GM18499 (cell line): ENCODE data around the gene ZFAND6.
"Not testable (repeated sequence)": the region's sequence is repeated elsewhere in the genome, so short reads cannot be mapped to it uniquely, and the experiment has no call there.

Experiments
- ATAC-seq: cut with Tn5 transposase; IDR thresholded peaks from one replicate; pipeline ENCODE4 v1.9.1; 2021; ENCODE audit warnings: moderate number of reproducible peaks; ENCODE audit not compliant: insufficient read depth, unreplicated experiment

The ZFAND6 gene

DNA sequence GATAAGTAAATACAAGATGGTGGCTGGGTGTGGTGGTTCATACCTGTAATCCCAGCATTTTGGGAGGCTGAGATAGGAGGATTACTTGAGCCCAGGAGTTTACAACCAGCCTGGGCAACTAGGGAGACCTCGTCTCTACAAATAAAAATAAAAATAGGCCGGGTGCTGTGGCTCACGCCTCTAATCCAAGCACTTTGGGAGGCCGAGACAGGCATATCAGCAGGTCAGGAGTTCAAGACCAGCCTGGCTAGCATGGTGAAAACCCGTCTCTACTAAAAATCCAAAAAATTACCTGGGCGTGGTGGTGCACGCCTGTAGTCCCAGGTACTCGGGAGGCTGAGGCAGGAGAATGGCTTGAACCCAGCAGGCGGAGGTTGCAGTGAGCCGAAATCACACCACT, 14.3 kb upstream of the ZFAND6 start:
- ATAC-seq, result not testable (repeated sequence)

DNA sequence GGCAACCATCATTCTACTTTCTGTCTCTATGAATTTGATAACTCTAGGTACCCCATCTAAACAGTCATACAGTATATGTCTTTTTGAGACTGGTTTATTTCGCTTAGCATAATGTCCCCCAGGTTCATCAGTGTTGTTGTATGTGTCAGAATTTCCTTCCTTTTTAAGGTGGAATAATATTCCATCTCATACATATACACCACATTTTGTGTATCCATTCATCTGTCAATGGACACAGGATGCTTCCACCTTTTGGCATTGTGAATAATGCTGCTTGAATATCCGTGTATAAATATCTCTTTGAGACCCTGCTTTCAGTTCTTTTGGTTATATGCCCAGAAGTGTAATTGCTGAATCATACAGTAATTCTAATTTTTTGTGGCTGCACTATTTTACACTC, 10.4 kb upstream of the ZFAND6 start:
- ATAC-seq, result no peak

DNA sequence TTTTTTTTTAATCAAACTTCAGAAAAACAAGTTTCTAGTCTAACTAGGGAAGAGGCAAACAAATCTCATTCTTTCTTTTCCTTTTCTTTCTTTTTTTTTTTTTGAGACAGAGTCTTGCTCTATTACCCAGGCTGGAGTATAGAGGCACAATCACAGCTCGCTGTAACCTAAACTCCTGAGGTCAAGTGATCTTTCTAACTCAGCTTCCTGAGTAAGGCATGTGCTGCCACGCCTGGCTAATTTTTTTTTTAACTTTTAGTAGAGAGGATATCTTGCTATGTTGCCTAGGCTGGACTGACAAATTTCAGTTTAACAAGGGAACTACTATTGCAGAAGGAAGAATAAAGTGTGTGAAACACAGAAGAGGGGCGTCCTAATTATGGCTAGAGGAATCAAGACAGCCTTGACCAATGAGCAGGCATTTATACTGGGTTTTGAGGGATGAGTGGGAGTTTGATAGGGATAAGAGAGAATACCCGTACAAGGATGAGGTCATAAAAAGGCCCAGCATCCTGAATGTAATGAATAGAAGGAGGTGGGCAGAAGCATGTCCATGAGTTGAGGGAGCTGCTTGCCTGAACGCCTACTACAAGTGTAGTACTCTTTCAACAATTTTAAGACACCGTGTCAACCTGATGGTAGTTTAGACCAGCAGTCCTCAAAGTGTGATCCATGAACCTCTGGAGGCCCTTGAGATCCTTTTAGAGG, 6.7 kb upstream of the ZFAND6 start:
- ATAC-seq, result no peak

DNA sequence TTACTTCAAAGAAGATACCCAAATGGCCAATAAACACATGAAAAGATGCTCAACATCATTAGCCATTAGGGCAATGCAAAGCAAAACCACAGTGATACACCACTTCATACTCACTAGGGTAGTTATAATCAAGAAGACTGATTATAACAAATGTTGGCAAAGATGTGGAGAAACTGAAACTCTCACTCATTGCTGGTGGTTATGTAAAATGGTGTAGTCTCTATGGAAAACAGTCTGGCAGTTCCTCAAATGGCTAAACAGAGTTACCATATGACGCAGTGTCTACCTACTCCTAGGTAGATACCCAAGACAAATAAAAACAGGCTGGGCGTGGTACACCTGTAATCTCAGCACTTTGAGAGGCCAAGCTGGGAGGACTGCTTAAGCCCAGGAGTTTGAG, 3.5 kb upstream of the ZFAND6 start:
- no peak for ATAC-seq

DNA sequence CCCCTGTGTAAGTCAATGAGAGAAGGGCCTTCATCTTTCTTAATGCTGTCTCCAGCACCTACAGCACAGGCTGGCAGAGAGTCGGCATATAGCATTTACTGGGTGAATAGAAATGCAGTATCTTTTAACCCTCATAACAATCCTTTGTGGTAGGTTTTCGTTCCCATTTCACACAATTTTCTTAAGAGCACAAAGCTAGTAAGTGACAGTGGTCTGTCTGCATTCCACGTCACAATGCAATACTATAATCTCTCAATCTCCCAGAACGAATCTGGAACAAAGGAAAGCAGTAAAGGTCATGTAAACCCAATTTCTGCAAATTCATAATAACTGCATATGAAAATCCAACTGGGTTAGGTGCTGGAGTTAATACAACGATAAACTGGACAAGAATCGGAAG, 1.4 kb upstream of the ZFAND6 start:
- no peak for ATAC-seq

DNA sequence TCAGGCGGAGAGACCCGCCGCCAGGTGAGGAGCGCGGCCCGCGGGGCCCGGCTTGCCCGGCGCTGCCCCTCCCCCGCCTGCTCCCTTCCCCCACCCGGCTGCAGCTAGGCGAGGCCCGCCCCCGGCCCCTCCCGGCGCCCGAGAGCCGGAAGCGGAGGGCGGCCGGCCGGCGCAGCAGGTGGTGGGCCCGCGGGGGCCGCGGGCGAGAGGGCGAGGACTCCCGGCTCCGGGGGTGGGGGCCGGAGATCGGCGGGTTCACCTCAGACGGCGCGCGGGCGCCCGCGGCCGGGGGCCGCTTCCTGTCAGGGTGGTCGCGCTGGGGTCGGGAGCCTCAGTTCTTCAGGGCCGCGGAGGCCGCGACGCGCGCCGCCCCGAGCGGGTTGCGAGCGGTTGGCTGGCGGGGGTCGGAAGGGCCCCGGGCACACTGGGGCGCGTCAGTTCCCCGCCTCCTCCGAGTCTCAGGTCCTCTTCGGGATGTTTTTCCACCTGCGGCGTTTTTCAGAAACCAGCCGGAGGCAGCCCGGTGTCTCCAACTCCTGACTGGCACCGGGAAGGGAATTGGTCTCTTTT, 395 bp downstream of the ZFAND6 start:
- ATAC-seq, result peak; percentile 11

DNA sequence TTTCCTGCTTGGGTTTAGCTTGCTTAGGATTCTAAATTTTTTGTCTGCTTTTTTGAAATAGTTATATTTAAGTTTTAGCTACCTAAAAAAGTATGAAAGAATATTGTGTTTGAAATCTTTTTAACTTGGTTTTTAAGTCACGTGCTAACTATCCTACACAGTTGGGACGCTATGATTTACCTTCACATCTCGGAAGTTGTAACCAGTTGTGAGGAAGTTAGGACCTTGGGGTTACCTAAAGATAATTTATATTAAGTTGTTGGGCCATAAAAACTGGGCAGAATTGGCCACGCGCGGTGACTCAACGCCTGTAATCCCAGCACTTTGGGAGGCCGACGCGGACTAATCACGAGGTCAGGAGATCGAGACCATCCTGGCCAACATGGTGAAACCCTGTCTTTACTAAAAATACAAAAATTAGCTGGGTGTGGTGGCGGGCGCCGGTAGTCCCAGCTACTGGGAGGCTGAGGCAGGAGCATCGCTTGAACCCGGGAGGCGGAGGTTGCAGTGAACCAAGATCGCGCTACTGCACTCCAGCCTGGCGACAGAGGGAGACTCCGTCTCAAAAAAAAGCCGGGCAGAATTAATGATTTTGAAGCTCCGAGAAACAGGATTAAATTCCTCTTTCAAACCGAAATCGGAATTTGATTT, 1.0 kb downstream of the ZFAND6 start:
- ATAC-seq, result no peak

DNA sequence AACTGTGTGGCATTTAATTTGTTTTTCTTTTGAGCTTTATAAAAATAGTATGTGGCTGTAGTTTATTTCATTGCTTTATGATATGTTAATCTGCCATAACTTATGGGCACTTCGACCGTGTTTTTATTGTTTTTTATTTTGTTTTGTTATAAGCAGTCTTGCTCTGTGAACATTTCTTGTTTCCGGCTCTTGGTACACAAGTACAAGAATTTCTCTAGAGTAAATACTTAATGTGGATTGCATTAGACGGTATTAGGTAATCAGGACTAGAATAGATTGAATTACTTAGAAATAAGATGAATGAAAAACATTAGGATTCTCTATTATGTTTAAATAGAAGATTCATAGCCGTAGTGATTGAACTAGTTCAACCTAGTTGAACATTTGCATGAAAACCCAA, 2.1 kb downstream of the ZFAND6 start:
- no peak for ATAC-seq

DNA sequence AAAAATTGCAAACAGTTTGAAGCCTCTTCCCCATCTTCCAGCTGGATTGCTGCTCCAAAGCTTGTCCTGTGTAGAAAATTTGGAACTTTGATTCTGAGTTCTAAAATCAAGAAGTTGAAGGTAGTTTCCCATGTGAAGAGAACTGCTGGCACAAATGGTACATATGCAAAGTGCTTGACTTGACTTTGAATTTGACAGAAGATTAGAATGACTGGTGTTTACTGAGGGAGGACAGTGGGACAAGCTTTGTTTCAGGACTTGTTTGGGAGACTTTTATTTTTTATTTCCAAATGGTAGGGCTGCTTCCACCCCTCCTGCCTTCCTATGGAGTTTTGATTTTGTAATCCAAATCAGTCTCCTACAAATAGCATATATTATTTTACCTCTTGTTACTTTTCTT, 7.4 kb downstream of the ZFAND6 start:
- ATAC-seq, result no peak

DNA sequence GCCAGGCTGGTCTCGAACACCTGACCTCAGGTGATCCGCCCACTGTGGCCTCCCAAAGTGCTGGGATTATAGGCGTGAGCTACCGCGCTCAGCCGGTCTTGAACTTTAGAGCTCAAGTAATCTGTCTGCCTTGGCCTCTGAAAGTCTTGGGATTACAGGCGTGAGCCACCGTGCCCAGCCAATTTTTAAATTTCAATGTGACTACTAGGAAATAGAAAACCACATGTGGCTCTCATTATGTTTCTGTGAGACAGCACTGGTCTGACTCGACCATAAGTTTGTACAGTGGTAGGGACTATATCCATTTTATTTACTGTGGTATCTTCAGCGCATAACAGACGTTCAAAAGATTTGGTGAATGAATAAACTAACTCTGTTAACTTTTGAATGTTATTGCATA, 9.1 kb downstream of the ZFAND6 start:
- no peak for ATAC-seq

DNA sequence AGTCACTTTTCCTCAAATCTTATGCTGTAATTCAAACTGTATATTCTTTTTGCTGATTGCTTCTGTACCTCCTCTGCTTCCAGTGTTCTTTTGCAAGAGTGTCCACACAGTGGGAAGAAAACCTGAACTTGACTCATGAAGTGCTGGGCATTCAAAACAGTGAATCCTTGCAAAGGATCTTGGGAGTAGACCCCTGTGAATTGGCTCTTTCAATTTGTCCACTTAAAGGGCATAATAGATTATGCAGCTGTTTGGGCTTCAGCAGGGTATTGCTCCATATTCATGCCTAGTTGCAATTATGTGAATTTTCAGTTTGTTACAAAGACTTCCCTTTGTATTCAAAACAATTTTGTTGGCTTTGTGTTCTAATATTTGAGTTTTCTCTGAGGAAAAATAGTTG, 11.4 kb downstream of the ZFAND6 start:
- ATAC-seq, result no peak

DNA sequence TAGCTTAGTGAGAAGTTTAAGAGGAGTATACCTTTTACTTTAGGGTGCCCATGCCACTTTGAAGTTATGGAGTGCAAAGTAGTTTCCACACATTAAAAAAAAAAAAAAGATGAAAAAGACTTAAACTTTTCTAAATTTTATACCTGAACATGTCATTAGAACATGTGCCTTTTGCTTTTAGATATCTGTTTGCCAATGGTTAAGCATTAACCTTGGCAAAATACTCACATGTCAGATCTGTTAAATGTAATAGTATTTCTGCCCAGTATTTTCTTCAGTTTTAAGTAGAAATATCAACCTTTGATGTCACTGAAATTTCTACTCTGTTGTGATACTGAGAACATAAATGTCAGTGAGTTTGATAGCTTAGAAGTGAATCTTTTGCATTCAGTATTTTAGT, 12.2 kb downstream of the ZFAND6 start:
- no peak for ATAC-seq

DNA sequence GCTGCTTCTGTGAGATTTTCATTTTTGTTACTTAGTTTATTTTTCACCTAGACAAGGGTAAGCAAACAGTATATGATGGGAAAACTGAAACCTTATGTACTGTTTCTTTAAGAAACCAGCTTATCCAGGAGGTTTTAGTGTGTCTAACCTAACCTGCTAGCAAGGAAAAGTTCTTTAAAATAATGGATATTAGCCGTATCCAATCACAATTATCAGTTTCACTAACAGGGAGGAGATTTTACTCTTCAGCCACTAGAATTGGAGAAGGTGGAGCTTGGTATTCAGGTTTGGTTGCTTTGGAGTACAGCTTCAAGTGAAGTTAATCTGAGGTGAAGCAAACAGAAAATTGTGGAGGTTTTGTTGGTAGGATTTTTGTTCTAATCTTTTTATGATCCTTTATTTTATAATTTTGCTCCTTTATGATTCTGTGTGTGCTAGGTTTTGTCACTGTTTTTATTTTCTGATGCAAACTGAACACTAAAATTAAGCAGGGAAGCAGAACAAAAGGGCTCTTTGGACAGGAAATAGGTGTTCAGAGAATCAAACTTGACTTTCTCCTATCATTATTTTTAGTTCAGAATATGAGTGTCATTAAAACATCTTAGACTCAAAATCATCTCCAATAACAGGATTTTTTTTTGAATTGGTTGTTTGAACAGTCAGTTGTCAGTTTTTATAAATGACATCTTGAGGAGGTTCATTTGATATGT, 13.0 kb downstream of the ZFAND6 start:
- no peak for ATAC-seq

DNA sequence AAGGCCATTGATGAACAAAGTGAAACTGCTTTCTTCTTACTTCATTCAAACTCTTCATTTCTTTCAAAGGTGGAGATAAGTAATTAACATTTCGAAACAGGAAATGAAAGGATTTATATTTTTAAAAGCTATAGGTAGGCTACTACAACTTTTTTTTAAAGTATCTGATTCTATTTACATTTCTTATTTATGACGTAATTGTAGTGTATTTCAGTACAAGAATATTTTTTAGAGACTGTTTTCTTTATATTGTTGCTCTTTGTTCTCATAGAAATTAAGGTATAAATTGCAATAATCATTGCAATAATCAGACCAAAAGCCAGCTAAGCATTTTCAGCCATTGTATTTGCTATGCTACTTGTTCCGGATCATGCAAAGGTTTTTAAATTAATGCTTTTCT, 13.7 kb downstream of the ZFAND6 start:
- no peak for ATAC-seq

DNA sequence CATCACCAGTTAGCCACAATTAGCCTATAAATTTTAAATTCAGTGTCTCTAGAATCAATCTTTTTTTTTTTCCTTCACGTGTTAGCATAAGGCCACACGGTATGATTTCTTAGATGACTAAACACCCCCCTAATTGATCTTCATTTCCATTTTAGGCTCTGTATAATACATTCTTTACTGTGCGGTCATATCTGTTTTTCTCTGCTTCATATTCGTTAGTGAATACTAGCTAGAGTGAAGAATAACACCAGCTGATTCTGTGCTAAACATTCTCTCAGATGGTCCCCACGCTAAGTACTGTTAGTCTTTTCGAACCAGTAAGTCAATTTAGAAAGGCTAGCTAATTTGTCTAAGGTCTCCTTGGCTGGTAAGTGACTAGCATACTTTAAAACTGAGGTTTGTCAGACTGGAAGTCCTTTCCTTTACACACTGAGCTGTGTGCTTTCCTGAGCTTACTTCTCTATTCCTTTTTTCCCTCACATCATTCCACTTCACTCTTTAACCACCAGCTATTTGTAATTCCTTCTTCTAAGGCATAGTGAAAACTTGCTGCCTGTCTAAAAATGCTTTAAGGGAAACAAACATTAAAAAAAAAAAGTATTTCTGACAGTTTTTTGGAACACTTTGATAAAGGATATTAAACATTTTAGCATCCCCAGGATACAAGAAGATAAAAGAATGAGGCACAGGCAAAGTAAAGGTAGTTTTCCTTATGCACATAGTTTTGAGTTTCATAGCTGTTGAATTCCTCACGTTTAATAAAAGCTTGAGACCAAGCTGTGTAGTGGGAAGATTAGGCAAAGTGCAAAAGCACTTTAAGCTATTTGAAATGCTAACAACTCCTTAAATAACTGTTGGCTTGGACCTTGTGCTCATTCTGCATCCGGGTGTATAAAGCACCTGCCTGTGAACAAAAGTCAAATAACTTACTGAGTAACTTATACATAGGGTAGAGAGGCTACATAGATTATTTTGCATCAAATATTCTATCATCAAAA, 17.1 kb downstream of the ZFAND6 start:
- no peak for ATAC-seq

DNA sequence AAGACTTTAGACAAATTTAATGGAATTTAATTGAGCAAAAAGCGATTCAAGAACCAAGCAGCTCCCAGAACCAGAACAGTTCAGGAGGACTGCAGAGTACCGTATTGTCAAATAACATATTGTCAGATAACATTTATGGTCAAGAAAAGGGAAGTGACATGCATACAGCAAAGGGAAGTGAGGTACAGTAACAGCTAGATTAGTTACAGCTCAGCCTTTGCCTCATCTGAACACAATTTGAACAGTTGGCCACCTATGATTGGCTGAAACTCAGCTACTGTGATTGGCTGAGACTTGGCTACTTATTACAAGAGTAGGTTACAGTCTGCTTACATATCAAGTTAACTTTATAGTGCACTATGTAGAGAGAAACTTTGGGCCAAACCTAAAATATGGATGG, 21.9 kb downstream of the ZFAND6 start:
- ATAC-seq, result no peak

DNA sequence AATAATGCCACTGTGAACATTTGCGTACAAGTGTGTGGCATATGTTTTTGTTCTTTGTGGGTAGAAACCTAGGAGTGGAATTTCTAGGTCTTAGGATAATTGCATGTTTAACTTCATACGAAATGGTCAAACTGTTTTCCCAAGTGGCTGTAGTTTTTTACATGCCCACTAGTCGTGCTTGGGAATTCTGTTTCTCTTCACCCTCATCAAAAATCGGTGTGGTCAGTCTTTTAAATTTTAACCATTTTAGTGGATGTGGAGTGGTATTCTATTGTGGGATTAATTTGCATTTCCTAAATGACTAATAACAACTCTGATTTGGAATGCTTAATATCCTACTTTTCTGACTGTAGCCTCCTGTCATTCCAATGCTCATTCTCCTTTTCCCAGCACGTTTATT, 27.6 kb downstream of the ZFAND6 start:
- no peak for ATAC-seq

DNA sequence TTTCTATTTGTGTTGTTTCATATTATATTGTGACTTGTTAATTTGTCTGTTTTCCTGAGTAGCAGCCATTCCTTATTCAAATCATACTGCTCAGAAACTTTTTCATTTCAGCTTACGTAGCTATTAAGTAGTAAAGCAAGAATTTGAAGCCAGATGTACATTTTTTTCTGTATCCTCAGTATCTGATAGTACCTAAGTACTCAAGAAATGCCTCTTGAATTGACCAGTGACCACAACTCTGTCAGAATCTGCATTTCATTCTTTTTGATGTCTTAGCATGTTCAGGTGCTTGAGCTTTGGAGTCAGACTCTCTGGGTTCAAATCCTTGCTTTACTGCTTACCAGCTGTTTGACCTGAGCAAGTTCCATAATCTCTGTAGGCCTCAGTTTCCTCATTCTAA, 30.6 kb downstream of the ZFAND6 start:
- ATAC-seq, result no peak

DNA sequence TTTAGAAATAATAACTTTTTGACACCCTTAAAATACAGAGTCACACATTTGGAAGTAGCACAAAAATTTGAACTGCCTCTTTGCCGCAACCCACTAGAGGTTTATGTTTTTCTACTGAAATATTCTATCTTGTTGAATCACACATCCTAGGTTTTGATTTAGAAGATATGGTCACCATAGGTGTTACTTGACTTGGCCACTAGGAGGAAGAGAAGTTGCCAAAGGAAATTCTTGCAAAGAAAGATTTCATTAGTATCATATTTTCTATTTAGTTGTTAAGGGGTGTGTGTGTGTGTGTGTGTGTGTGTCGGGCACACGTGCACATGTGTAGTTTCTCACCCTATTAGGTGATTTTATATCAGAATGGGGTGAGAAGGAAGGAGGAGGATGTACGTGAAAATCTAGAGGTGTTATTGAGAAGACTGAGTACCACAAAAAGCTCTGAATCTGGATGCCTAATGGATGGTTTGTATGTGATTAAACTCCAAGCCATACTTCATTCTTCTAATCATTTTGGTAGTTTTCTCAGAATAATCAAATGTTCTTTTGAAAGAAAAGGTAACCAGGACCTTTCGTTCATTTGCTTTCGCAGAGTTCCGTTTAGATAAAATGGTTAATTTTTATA, 31.5 kb downstream of the ZFAND6 start:
- ATAC-seq, result no peak
